DND-41 (cell line): Measurements from ENCODE around the gene RAD51B.

ENCODE experiments used
- ATAC-seq: fragments of 200-7000 bp; cut with Tn5 transposase; 3 replicates; pipeline ENCODE4 v1.9.1; 2021; ENCODE audit warnings: low read depth; ENCODE audit not compliant: insufficient read depth
- DNase-seq: peaks from one replicate; pipeline ENCODE4 v3.0.0-alpha.2; 2020
- H2AFZ ChIP-seq: 2 replicates; pipeline ENCODE4 v1.6.0; 2012; ENCODE audit warnings: low read depth, low read length
- H3K27ac ChIP-seq: 2 replicates; pipeline ENCODE4 v1.5.1; 2012; ENCODE audit warnings: low read length, inconsistent platforms
- H3K27me3 ChIP-seq: fragments of 200-600 bp; sonication (generic); 2 replicates; pipeline ENCODE4 v1.6.0; 2012; ENCODE audit warnings: low read length, mild to moderate bottlenecking, inconsistent platforms; ENCODE audit not compliant: insufficient read depth, poor library complexity
- H3K36me3 ChIP-seq: 2 replicates; pipeline ENCODE4 v1.5.1; 2012; ENCODE audit warnings: low read length, inconsistent platforms; ENCODE audit not compliant: insufficient read depth
- H3K4me1 ChIP-seq: 2 replicates; pipeline ENCODE4 v1.5.1; 2012; ENCODE audit warnings: mild to moderate bottlenecking, low read length; ENCODE audit not compliant: insufficient read depth
- H3K4me2 ChIP-seq: 2 replicates; pipeline ENCODE4 v1.6.0; 2012; ENCODE audit warnings: mild to moderate bottlenecking, moderate library complexity, low read length, inconsistent platforms; ENCODE audit not compliant: insufficient read depth
- H3K4me3 ChIP-seq, 2 experiments: fragments of 200-600 bp in 1 of 2; shearing (Covaris generic) in 1 of 2; 2 replicates each; pipeline ENCODE4 v1.5.1; 2012 to 2016; ENCODE audit warnings: inconsistent platforms in 2 of 2, low read length in 2 of 2, mild to moderate bottlenecking in 2 of 2, low read depth in 1 of 2, moderate library complexity in 1 of 2
- H3K79me2 ChIP-seq: 2 replicates; pipeline ENCODE4 v1.6.0; 2012; ENCODE audit warnings: low read length, inconsistent platforms; ENCODE audit not compliant: insufficient read depth
- H3K9ac ChIP-seq: 2 replicates; pipeline ENCODE4 v1.6.0; 2012; ENCODE audit warnings: low read depth, mild to moderate bottlenecking, inconsistent platforms, low read length, moderate library complexity
- H3K9me3 ChIP-seq: 2 replicates; pipeline ENCODE4 v1.5.1; 2012; ENCODE audit warnings: low read length, moderate library complexity, mild to moderate bottlenecking, inconsistent platforms; ENCODE audit not compliant: insufficient read depth, severe bottlenecking
- H4K20me1 ChIP-seq: 2 replicates; pipeline ENCODE4 v1.6.0; 2012; ENCODE audit warnings: low read length; ENCODE audit not compliant: insufficient read depth
- EZH2 ChIP-seq: IDR thresholded peaks from 3 replicates; pipeline ENCODE4 v1.6.1; 2012; ENCODE audit warnings: borderline replicate concordance, low read depth, mild to moderate bottlenecking, moderate library complexity, low read length, inconsistent platforms; ENCODE audit not compliant: severe bottlenecking
- TF ChIP-seq, protein P1 (sequence below): IDR thresholded peaks from 2 replicates; pipeline ENCODE4 v1.5.1; 2012; ENCODE audit warnings: borderline replicate concordance, low read length, moderate library complexity, mild to moderate bottlenecking; ENCODE audit not compliant: poor library complexity, severe bottlenecking; ENCODE audit errors: extremely low read depth

The RAD51B gene

DNA sequence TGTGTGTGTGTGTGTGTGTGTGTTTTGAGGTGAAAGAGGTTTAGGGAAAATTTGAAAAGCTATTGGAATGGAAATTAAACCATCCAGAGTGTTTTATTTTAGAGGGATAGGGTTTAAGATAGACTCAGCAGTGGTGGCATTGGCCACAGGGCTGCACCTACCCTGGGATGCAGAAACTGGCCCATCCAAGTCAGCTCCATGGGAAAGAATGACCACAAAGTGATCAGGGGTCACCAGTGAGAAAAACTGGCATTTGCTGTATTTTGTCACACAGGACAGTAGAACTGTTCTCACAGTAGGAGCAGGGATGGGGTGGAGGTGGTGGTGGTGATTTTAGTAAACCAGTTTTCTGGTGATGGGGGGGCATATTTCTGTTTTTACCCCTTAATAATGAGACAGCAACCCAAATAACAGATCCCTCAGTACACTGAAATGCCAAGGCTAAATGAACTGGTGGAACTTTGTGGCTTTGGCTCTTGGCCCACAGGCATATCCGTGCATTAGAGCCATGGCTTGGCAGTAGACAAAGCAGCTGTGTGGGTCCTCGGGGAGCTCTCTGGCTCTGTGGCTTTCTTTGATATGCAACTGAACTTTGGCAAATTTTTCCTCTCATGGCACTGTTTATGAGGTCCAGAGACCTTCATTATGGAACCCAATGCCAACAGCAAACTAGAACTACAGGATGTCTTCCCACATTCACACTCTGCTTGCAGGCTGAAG is 625.0 kb downstream of the RAD51B start:
- no peaks in the 10 kb centered on the region for H3K9me3 ChIP-seq
- ATAC-seq (peak; percentile 96), DNase-seq (peak; percentile 87)
- no peaks in the 10 kb centered on the region for H3K27me3 ChIP-seq
- H3K4me3 ChIP-seq: no peak overlapping the region
- H4K20me1 ChIP-seq: no peaks in the 10 kb centered on the region
- H3K4me2 ChIP-seq: peak overlapping the region; percentile 39; the same call in 1 of the 2 replicates
- H2AFZ ChIP-seq: no peak overlapping the region
- no peaks in the 10 kb centered on the region for H3K36me3 ChIP-seq
- H3K27ac ChIP-seq: peak overlapping the region; percentile 86
- peak overlapping the region; percentile 37 for H3K9ac ChIP-seq
- peaks cover 41% of the 10 kb centered on the region for H3K4me1 ChIP-seq
- no peaks in the 10 kb centered on the region for H3K79me2 ChIP-seq
- TF ChIP-seq EZH2: no peak
- TF ChIP-seq, protein P1, sequence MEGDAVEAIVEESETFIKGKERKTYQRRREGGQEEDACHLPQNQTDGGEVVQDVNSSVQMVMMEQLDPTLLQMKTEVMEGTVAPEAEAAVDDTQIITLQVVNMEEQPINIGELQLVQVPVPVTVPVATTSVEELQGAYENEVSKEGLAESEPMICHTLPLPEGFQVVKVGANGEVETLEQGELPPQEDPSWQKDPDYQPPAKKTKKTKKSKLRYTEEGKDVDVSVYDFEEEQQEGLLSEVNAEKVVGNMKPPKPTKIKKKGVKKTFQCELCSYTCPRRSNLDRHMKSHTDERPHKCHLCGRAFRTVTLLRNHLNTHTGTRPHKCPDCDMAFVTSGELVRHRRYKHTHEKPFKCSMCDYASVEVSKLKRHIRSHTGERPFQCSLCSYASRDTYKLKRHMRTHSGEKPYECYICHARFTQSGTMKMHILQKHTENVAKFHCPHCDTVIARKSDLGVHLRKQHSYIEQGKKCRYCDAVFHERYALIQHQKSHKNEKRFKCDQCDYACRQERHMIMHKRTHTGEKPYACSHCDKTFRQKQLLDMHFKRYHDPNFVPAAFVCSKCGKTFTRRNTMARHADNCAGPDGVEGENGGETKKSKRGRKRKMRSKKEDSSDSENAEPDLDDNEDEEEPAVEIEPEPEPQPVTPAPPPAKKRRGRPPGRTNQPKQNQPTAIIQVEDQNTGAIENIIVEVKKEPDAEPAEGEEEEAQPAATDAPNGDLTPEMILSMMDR: no peak

DNA sequence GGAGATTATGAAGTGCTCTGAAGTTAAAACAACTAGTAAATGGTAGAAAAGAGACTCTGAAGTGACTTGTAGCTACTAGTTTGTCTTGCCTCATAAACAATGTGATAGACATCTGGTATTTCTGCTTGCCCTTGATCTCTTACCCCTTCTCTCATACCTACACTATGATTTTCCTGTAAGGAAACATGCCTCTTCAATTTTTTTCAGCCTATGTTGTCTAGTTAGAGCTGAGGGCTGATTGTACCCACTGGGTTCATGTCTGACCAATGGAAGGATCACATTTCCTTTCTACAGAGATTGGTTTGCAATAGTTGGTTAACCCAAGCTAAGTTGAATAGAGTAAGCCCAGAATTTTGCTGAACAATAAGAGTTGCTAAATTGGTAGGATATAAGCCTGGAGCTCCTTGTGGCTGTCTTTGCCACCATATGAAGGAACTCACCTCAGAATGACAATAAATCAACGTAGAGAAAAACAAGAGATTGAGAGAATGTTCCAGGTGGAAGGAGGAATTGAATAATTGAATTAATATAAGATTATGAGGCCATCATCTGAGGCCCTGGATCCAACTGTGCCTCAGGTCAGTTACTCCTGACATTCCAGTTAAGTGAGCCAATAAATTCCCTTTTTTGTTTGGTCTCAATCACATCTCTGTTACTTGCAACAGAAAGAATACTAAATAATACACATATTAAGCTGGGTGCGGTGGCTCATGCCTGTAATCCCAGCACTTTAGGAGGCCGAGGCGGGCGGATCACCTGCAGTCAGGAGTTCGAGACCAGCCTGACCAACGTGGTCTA is 626.9 kb downstream of the RAD51B start:
- ATAC-seq: no peak
- H3K9ac ChIP-seq: no peak overlapping the region
- no peak for TF ChIP-seq EZH2
- TF ChIP-seq, protein P1: no peak

DNA sequence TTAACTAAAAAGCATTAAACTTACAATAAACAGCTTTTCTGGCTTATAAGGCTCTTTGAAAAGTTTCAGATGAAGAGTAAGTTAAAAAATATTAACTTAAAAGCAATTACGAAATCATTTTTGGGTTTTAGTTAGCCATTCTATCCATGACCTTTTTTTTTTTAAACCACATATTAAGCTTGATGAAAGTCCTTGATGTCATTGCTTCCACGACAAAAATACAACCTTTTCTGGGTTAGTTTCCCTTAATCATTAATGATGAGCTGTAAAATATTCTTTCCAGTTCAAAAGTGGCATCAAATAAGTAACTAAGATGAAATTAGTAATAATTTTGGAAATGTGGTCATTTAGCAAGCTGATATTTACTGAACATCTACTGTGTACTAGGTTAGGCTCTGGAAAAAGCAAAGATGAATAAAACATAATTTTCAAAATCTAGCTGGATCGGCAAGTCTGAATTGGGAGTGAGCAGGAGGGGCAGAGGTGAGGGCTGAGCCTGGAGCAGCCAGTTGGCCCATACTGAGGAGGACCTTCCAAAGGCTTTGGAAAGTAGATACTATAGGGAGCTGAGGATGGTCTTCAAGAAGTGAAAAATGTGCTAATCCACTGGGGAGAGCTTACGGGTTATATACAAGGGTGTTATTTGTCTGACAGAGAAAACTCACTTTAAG is 628.1 kb downstream of the RAD51B start:
- Histone ChIP-seq H3K4me1 (peaks cover 52% of the 10 kb centered on the region), H2AFZ (no peak overlapping the region), H3K9ac (no peak overlapping the region), H3K27me3 (no peaks in the 10 kb centered on the region), H3K4me3 (no peak overlapping the region), H3K9me3 (no peaks in the 10 kb centered on the region), H3K79me2 (no peaks in the 10 kb centered on the region), H3K36me3 (no peaks in the 10 kb centered on the region), H3K27ac (no peak overlapping the region), H3K4me2 (no peak overlapping the region), H4K20me1 (no peaks in the 10 kb centered on the region)
- ATAC-seq (no peak), DNase-seq (no peak)
- TF ChIP-seq, protein P1: no peak
- TF ChIP-seq EZH2: no peak

More for the DNA sequence above, 626.9 kb downstream of the RAD51B start:
- Histone ChIP-seq H3K79me2 (no peaks in the 10 kb centered on the region), H3K27ac (peak overlapping the region; percentile 86), H3K9me3 (no peaks in the 10 kb centered on the region), H3K4me2 (no peak overlapping the region), H4K20me1 (no peaks in the 10 kb centered on the region), H2AFZ (no peak overlapping the region), H3K27me3 (no peaks in the 10 kb centered on the region), H3K36me3 (no peaks in the 10 kb centered on the region), H3K4me1 (peaks cover 52% of the 10 kb centered on the region), H3K4me3 (no peak overlapping the region)
- DNase-seq: no peak
